ENCODE results near the gene PIF1.
"Not testable (repeated sequence)": the region's sequence is repeated elsewhere in the genome, so short reads cannot be mapped to it uniquely, and the experiment has no call there.

The PIF1 gene

DNA sequence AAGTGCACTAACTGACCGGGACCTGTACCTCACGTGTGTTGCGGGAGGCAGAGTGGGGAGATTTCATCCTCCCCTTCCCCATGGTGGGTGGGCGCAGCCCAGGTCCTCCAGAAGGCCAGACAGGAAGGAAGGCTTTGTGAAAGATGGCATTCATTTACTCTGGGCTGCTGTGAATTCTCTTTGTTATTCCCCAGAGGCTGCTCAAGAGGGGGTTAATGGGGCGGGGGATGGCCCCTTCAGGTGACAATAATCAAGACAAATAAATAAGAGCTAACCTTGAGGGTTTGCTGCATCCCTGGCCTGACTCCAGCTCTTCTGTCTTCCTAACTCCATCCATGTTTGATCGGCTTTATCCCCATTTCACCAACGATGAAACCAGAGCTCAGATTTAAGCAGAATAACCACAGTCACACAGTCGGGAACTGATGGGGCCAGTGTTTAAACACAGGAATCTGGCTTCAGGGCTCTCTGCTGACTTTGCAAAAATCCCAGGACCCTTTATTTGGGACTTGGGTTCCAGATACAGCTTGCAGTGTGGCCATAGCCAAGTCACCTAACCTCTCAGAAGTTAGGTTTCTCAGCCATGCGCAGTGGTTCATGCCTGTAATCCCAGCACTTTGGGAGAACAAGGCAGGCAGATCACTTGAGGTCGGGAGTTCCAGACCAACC, 16.5 kb downstream of the PIF1 start:
- DNase-seq = no peak

DNA sequence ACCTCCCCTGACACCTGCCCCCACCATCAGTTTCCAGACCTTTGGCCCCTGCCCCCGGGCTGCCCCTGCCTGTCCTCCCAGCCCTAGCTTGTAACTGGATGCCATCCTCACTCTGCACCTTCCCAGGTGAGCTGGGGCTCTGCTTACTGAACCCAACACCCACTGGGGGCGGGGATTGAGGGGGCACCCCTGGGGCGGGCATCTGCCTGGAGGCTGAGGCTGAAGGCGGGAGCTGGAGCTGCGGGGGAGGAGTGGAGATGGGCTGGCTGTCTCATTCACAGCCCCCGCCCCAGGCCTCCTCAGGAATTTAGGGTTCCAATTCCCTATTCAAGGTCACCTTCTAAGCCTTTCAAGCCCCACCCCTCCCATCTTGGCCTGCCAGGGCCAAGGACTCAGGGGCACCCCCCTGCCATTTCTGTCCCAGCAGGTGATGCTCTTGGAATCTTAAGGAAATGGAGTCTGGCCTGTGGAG, 17.7 kb downstream of the PIF1 start:
- no peak for DNase-seq

DNA sequence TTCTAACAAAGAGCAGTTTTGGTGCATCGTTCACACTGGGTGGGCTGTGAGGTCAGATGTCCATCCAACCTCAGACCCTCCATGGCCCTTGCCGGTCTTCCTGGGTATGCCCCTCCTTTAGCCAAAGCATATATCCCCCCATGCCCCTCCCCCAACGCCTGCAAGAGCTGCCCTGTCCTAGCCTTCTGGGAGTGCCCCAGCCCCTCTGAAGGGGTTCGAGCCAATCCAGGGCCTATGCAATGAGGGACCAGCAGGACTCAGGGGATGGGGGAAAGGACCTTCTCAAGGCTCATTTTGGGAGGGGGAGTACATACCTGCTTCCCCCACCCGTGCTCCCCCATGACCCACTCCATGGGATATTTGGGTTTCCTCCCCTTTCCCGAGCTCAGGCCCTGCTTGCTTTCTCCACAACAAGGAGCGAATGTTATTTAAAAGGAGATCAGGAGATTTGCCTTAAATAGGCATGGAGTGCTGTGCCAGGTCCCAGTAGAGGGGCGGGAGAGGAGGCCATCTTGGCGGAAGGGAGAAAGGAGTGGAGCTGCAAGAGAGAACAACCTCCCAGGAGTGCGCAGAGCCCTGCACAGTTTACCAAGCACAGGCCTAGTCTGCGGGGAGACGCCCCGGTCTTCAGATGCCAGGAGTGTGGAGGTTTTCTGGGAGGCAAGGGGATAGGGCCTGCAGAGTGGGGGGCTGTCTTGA, 18.2 kb downstream of the PIF1 start:
- DNase-seq = no peak

DNA sequence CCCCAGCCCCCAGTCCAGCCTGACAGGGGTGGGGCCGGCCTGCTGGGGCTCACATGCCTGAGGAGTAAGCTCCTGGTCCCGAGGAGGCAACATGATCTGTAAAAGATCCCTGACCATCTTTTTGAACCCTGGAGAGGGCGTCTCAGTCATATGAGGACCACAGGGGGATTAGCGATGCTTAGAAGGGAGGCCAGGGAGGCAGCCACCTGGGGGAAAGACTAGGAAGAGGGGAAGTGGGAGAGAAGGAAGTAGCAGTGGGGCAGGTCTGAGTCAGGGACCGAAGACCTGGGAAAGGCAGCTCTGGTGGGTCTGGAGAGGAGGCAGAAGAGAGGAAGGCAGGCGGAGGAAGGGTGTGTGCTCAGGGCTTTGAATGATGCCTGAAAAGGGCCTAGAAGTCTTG, 18.9 kb downstream of the PIF1 start:
- no peak for DNase-seq

DNA sequence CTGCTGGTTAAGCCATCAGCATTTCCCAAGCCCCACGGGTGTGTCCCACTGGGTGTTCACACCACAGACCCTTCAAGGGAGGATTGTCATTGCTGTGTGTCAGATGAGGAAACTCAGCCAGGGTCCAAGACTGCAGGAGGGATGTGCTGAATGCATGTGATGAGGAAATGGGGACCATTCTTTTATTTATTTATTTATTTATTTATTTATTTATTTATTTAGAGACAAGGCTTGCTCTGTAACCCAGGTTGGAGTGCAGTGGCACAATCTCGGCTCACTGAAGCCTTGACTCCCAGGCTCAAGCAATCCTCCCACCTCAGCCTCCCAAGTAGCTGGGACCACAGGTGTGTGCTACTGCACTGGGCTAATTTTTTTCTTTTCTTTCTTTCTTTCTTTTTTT, 20.8 kb downstream of the PIF1 start:
- DNase-seq = no peak

DNA sequence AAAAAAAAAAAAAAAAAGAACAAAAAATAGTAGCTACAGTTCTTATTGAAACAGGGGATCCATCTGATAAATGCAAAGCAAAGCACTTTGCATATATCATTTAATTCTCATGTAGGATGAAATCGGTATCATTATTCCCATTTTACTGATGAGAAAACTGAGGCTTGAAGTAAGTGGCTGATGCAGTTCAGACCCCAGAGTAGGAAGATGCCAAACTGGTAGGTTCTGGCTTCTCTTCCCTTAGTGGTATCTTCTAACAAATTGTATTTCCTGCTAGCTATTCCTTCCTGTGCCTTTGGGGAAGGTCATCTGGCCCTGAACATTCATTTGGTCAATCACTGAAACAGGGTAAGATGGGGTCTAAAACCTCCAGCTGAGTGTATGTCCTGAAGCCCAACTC, 21.9 kb downstream of the PIF1 start:
- DNase-seq = no peak

DNA sequence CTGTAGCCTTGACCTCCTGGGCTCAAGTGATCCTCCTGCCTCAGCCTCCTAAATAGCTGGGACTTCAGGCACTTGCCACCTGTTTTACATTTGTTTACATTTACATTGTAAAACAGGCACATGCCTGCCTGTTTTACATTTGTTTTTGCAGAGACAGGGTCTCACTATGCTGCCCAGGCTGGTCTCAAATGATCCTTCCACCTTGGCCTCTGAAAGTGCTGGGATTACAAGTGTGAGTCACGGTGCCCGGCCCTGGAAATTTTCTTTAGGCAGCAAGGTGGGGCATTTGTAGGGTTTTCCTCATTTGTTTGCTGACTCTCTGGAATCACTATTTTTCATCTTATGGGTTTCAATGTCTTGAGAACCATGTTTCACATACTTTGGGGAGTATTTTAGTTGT, 25.0 kb downstream of the PIF1 start:
- no peak for DNase-seq

DNA sequence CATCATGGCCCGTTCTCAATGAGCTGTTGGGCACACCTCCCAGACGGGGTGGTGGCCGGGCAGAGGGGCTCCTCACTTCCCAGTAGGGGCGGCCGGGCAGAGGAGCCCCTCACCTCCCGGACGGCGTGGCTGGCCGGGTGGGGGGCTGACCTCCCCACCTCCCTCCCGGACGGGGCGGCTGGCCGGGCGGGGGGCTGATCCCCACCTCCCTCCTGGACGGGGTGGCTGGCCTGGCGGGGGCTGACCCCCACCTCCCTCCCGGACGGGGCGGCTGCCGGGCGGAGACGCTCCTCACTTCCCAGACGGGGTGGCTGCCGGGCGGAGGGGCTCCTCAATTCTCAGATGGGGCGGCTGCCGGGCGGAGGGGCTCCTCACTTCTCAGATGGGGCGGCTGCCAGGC, 26.5 kb downstream of the PIF1 start:
- DNase-seq = not testable (repeated sequence)

DNA sequence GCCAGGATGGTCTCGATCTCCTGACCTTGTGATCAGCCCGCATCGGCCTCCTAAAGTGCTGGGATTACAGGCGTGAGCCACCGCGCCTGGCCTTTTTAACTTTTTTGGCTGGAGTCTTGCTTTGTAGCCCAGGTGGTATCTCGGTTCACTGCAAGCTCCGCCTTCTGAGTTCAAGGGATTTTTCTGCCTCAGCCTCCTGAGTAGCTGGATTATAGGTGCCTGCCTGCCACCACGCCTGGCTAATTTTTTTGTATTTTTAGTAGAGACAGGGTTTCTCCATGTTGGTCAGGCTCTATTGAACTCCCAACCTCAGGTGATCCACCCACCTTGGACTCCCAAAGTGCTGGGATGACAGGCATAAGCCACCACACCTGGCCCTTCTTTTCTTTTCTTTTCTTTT, 29.5 kb downstream of the PIF1 start:
- DNase-seq = not testable (repeated sequence)

DNA sequence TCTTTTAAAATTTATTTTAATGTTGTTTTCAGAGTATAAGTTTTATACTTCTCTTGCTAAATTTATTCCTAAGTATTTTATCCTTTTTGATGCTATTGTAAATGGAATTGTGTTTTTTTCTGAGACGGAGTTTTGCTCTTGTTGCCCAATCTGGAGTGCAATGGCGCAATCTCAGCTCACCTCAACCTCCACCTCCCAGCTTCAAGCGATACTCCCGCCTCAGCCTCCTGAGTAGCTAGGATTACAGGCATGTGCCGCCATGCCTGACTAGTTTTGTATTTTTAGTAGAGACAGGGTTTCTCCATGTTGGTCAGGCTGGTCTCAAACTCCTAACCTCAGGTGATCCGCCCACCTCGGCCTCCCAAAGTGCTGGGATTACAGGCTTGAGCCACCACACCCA, 30.1 kb downstream of the PIF1 start:
- not testable (repeated sequence) for DNase-seq

DNA sequence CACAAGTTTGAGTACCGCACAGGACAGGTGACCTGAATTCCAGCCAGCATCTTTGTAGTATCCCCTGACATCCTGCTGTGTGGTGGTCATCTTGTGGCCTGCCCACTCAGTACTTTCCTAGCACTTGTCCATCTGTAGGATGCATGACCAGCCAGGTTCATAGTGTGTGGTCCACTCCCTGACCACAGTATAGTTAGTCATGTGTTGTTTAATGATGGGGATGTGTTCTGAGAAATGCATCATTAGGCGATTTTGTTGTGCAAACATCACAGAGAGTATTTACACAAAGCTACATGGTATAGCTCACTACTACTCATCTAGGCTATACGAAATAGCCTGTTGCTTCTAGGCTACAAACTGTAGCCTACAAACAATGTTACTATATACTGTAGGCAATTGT, 33.2 kb downstream of the PIF1 start:
- DNase-seq = no peak

DNA sequence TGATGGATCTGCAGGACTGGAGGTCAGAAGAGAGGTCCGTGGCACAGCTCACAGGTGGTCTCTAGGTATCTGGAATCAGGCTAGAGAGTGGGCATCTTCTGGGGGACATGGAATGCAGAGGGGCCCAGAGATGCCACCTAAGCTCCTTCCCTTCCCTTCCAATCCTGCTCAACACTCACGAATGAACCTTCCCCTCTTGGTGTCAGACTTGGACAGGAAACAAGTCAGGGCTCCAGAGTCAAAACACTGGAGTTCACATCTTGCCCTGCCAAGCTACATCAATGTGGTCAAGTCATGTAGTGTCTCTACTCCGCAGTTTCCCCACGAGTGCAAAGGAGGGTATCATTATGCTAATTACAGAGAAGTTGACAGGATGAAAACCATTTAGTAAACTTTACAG, 34.0 kb downstream of the PIF1 start:
- DNase-seq = no peak

DNA sequence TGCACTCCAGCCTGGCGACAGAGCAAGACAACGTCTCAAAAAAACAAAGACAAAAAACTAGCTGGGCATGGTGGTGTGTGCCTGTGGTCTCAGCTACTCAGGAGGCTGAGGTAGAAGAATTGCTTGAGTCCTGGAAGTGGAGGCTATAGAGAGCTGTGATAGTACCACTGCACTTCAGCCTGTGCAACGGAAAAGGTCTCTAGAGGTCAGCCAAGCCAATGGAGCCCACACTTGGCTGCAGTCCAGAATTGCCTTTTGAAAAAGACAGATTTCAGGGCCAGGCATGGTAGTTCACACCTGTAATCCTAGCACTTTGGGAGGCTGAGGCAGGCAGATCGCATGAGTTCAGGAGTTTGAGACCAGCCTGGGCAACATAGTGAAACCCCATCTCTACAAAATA, 41.7 kb downstream of the PIF1 start:
- no peak for DNase-seq

DNA sequence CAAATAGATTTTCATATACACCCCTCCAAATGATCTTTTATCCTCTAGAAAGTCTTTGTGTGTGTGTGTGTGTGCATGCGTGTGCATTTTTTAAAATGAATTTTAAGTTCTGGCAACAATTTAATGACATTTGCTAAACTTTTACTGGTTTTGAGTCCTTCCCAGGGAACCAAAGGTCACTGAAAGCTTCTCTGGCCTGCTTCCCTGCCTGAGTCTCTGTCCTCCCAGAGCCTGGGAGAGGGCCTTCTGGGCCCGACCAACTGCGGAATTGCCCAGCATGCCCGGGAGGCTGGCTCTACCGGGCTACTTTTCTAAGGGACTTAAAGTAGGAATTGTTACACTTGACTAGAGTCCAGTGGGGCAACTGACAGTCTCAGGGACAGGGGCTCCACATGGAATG, 42.7 kb downstream of the PIF1 start:
- DNase-seq = no peak

DNA sequence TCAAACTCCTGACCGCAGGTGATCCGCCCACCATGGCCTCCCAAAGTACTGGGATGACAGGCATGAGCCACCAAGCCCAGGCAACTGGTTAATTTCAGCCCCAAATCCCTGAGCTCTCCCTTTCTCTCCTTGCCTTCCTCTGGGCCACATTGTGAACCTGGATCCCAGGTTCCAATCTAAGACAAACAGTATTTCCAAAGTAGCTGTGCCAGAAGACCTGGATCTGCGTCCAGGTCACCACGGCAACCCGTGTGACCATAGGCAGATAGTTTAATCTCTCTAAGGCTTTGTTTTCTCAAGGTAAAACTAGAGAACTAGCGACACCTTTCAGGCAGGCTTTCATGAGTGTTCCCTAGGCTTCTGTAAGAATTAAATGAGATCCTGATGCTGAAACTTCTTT, 44.1 kb downstream of the PIF1 start:
- no peak for DNase-seq

DNA sequence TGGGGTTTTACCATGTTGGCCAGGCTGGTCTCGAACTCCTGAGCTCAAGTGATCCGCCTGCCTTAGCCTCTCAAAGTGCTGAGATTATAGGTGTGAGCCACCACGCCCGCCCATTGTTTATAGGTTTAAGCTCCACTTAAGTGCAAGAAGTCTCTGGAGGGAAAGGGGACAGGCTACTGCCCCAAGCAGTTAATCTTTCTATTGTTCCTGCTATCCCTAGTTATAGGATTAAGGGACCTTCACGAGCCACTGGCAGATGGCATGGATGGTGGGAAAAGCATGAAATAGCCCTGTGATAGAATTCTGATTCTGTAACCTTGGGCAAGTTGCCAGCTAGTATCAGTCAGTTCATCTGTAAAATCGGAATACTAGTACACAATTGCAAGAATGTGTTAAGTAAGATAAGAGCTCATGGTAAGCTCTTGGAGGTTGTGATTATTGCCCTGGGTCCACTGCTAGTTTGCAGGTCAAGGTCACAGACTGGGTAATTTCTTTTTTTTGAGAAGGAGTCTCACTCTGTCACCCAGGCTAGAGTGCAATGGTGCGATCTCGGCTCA, 44.8 kb downstream of the PIF1 start:
- no peak for DNase-seq

DNA sequence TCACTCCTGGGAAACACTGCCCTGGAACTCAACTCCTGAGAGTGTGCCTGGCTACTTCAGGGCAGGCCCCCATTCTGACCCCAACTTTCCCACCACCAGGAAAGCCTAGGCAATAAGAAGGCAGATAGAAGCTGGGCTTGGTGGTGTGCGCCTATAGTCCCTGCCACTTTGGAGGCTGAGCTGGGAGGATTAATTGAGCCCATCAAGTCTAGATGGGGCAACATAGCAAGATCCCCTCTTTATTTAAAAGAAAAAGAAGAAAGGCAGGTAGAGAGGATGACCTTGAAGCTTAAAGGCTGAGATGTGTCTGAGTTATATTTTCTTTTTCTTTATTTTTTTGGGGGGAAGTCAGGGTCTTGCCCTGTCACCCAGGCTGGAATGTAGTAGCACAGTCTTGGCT, 45.8 kb downstream of the PIF1 start:
- no peak for DNase-seq

DNA sequence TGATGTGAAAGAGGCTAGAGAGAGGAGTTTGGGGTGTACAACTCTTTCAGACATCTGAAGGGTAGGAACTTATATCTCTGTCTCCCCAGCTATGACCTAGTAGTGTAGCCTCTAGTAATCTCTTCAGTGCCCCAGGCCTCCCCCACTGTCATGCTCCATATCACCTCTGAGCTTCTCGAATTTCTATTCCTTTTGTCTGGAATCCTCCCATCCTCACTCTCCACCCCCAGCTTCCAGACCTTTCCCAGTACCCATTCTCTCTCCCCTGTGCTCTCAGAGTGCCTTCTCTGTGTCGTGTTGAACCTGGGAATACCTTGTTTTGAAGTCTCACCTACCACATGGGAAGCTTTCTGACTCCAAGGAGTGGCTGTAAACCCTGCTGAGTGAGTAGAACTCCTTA, 46.4 kb downstream of the PIF1 start:
- DNase-seq = no peak

DNA sequence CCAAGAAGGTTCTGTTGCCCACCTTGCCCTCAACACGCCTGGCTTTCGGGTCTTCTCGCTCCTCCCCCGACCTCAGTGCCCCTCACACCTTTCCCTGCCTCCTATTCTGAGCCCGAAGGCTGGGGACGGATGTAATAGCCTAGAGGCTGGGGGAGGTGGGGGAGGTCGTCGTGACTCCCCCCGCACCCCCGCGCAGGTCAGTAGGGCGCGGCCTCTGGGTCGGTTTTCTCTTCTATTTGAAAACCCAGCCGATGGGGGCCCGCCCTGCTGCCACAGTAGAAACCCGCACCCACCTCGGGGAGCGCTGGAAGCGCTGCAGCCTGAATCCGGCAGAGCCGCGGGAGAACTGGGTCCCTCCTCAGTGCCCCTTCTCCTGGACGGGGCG, 49.1 kb downstream of the PIF1 start:
- DNase-seq = no peak

DNA sequence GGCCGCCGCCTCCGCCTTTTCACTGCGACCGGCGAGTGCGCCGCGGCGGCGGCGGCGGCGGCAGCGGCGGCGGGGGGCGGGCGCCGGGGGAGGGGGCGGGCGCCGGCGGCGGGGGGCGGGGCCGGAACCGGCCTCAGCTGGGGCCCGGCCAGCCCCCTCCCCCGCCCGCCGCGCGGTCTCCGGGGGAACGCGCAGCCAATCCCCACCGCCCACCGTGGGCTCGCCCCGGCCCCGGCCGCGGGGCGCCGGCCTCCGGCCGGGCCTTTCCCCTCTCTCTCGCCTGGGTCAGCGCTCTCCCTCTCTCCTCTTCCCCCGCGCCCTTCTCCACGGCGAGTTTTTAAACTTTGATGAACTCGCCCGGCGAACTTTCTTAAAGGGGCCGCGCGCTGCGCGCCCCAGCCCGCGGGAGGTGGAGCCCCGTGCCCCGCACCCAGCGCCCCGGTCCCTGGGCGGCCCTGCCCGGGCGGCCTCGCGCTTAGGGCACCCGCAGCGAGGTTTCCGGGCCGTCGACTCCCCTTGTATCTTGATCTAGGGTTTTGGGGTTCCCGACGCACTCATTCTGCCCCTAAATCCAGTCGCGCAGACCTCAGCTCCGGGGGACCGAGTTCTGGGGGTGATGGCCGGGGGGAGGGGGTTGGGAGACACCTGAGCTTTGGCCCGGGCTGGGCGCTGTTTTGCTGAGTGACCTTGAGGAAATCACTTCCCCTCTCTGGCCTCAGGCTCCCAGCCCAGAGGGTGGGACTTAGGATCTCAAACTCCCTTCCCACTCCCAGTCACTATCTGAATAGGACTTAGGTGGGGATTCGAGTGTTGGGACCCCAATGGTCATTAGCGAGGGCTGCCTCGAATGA, 49.7 kb downstream of the PIF1 start, which contains the start of gene RBPMS2:
Gene RBPMS2, minus strand, starts transcription at position 39 of the 851 bp plus-strand sequence. CDS start 270 bp downstream, outside the sequence.
- peak; percentile 54 for DNase-seq

DNA sequence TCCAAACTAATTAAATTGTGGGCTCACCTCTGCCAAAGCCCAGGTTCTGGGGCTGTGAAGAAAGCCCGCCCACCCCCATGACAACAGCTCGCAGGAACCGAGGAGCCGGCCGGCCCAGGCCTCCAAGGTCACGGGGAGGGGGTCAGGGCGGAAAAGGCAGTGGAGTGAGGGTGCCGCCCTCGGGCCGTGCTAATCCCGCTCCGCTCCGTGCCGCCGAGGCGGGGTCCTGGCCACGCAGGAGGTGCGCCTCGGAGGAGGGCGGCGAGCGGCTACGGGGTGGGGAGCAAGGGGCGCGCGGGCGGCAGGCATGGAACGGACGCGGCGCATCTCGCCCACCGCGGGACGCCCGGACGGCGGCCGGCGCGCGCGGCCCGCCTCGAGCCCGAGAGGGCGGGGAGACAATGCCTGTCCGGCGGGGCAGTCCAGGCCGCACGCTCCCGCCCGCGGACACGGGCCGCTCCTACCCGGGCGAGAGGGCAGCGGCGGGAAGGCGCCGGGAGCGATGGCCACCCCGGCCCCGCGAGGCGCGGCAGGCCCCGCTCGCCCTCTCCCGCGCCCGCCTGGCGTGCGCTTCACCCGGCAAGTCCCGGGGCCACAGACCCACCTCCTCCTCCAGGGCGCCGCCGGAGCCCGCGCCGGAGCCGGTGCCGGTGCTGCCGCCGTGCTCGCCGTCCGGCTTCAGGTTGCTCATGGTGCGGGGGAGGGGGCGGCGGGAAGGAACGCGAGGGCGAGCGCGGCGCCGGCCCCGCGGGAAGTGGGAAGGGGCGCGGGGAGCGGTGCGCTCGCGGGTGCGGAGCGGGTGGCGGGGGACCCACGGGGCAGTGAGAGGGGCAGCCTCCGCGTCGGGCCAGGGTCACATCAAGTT, 50.6 kb downstream of the PIF1 start:
- DNase-seq = peak; percentile 56

DNA sequence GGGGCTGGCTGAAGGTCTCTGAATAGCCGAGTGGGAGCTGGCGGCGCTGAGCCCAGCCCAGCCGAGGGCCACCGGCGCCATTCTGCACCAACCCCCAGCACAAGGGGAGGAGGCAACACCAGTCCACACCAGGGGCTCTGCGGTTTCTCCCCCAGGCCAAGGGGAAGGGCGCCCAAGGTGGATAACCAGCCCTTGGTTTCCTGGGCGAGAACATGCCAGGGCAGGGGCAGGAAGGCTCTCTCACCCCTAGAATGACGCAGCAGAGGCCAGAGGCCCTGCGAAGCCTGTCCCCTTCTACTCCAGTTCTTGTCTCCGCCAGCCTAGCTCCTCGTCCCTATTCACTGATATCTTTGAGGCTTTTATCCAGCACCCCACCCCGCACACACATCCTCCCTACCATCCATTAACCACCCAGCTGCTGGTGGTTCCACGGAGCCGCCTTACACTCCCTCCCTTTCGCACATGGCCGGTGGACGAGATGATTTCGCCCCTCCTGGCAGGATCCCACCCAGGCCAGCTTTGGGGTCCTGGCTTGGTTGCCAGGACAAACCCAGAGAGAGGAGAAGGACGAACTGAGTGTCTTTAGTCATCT, 51.3 kb downstream of the PIF1 start:
- no peak for DNase-seq

Data from right forelimb (tissue), 1 donor.